T-helper 1 cell treated with Interleukin-12 subunit alpha and Interleukin-12 subunit beta and Interleukin-4 antibody, amounts not matched to agents 30 ng/mL and 1 ng/mL, for 36 hours (primary cell): Measurements from ENCODE around the gene CRIM1. TPM values are rescaled to one million over a fixed set of nuclear protein-coding genes. Genes with fewer than 3 reads are reported as not detected.

ENCODE experiments used
- intact Hi-C: fragments of 100-400 bp; cut with micrococcal nuclease; formaldehyde crosslinking; loops from one replicate; pipeline ENCODE4 v1.15.1; 2024
- total RNA-seq: library from RNA; stranded (reverse); gene quantifications from 2 replicates; pipeline ENCODE4 v1.2.3, GENCODE V29; 2022

The CRIM1 gene
- total RNA-seq, 1 donor from 2014 or later: 11.4 TPM

DNA sequence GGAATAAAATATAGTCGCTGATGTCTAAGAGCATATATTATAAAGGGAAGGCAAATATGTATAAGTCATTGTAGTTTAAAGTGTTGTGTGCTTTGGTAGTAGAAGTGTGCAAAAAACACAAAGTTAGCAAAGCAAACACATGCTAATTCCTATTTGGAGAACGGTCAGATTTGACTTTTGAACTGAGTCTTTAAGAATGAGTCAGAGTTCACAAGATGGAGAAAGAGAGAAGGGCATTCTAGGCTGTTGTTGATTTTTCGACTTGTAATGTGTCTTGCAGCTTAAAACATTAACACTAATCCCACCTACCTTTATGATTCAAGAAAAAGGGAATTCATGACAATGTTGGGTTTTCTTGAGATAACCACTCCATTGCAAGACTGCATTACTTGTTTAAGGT, 98.1 kb downstream of the CRIM1 start:
- intact Hi-C loops: no loop called here

DNA sequence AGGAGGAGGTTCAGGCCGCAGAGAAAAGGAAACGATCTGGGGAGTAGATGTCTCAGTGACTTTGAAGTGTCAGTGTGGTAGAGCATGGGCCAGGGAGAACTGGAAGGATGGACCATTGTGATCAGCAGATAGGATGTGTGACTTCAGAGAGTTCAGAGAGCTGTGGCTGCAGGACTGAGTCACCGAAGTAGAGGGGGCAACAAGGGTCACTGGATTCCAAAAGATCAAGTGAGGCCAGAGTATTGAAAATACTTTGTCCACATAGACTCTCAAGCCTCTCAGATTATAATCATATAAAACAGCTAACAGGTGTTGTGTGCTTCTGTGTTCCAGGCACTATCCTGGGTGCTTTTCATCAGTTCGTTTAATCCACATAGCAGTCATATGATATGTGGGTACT, 99.4 kb downstream of the CRIM1 start:
- intact Hi-C loops: no loop called here

DNA sequence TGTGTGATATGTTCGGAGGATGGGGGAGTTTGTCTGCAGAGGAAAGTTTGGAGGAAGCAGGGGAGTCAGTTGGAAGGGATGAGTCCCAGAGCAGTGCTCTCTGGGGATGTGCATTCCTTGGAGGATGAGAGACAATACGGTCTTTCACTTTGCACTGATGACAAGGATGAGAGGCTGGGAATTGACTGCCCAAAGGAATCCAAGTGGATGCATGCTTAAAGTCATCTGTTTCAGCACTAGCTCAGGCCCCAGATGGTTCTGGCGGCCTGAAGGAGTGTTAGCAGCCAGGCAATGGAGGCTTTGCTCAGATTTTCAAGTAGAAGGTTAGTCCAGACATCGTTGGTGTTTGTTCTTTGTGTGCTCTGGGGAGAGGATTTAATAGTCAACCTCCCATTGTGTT, 100.2 kb downstream of the CRIM1 start:
- intact Hi-C loops: no loop called here

DNA sequence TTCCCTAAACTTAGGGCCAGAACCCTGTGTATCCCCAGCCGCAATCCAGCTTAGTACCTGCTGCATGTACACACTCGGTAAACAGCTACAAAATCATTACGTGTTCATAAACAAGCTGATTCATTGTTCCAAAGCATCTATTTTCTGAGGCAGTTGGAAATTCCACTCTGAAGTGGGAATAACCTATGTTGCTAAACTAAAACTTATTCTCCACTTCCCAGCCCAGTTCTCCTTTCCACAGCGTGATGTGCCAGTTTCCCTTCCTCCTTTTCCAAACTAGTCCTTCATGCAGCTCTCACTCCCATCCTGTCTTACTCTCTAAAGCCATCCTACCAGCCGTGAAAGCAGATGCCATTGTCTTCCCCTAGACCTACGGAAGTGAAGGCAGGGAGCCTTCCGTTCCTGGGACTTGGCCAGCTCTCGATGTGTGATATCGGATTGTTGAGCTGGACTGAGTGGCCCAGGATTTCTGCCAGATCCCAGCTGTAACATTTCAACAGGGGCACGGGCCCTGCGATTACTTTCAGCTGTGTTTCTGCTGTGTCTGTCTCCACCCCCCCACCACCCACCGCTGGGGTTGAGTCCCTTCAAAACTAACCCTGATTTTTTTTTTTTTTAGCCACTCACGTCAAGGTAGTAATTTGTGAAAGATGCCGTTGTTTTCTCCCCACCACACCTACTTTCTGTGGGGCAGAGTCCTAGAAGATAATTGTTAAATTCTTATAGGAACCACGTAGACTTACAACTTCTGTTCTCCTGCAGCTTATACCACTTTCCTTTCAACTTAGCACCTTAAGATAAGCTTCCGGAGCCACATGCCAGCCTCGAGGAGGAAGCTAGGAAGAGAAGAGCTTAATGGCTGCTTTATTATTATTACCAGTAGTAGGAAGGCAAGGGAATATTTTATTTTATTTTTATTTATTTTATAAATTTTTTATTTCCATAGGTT, 100.9 kb downstream of the CRIM1 start:
- intact Hi-C loops: no loop called here

DNA sequence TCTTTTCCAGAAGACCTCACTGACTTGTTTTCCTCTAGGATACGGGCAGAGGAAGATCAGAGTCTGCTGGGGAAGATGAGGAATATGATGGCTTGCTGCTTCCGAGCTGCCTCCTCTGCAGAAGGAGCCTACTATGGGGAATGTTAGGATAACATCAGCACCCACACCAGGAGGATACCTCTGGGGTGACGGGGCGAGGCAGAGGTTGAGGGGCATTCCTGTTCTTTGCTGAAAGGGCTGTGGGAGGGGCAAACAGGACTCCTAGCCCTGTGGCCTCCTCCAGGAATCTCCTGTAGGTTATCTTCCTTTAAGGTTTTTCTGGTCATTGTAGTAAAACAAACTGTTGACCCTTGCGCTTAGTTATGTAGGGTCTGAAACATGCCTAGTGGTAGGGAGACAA, 102.5 kb downstream of the CRIM1 start:
- intact Hi-C loops: no loop called here

DNA sequence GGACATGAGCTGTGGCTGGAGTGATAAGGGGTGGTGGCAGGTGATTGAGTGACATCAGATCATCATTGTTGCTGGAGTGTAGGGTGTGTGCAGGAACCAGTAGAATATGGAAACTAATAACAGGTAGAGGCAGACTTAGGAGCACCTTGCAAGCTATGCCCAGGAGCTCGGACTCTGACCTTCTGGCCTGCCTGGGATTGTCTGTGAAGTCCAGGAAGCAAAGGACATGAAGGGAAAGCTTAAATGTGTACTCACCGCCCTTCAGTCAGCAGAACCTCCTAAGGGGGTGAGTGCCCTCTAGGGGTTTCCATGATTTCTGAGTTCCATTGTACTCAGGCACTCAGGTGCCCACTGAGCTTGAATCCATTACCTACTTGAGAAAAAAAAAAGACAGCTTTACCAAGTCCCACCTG, 104.2 kb downstream of the CRIM1 start:
- intact Hi-C loops: loop anchor here (5.0 kb wide), 1 partner anchor 102 kb away; the partner anchor contains the start of gene CRIM1

DNA sequence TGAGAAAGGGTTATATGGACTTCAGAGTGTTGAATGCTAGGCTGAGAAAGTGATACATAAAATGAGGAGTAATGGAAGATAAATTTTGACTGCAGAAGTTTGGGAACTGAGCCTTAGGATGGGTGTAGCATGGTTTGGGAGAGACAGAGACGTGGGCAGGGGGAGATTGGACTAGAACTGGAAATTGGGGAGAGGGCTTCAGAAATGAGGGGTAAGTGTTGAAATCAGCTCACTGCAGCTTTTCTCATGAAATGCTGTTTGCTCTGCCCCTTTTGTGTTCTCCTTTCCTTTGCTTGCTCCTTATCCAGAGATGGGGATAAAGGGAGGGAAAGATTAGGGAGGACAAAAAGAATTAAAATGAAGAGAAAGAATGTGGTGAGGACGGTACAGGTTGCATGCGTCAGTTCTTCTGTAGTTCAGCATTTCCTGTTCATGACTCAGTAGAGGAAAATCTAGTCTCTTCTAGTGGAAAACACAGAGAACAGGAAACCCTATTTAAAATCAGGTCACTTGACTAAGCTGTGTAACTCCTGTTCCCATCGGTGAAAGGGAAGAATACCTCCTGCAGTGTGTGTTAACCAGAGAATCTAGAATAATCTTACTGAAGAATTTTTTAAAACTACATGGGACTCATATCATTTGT, 105.6 kb downstream of the CRIM1 start:
- intact Hi-C loops: loop anchor here (5.0 kb wide), 1 partner anchor 104 kb away; the partner anchor contains the start of gene CRIM1

DNA sequence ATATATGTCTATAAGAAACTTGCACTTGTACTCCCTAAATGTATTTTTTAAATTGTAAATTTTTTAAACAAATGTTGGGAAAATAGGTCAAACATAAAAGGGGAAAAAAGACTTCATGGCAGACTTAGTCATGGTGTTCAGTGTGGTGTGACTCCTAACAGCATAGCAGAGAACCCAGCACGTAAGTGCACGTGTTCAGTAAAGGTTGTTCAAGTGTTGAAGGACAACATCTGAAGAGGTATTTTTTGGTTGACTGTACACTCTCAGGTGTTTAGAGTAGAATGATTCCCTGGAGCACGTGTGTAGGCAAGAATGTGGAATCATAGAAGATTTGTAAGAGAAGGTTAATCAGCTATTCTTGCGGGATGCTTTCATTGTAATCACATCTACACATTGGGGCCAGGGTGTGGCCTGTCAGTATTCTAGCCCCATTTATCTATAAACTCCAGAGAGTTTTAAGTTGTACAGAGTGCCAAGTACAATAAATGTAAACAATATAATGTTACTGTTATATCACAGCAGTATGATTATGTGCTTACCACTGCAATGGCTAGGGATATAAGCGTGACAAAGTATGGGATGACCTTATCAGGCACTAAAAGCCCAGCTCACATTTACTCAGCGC, 106.8 kb downstream of the CRIM1 start:
- intact Hi-C loops: loop anchor here (5.0 kb wide), 1 partner anchor 105 kb away; the partner anchor contains the start of gene CRIM1

DNA sequence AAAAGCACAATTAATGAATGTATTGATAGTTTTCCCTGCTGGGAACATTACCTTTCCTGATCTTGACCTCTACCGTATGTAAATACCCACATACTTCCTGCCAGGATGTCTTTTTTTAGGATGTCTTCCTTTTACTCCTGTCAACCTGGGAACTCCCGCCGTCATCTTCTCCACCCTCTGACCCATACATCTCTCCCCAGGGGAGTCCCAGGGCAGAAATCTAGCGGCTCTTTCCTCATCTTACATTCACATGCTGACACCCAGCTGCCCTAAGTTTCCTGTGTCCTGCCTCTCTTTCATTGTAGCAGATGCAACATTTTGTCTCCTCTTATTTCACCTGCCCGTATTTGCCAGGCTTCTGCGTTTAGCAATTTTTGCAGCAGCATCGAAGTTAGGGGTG, 107.8 kb downstream of the CRIM1 start:
- intact Hi-C loops: loop anchor here (5.0 kb wide), 1 partner anchor 106 kb away; the partner anchor contains the start of gene CRIM1

DNA sequence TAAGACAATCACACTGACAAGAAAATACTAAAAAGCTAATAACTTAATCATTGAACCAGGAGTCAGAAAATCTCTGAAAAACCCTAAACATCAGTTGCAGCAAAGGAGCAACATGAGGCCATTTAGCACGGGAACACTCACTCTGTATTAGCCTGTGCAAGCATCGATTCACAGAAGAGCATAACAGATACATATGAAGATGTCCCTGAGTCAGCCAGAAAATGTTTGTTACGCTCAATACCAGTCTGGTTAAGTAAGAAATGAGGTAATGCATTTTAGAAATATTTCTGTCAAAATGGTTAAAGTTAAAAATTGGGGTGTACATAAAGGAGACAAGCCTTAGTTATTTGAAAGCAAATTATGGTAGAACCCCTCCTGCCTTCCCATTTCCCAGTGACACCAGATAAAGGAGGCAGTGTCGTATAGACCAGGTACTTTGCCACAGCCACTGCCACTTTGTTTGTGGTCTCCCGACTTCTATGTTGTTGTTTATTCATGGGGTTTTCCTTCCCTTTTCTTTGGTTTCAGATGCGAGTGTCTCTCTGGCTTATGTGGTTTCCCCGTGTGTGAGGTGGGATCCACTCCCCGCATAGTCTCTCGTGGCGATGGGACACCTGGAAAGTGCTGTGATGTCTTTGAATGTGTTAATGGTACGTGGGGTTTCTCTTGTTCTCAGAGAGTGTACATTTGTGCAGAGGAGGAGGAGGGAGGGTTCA, 108.6 kb downstream of the CRIM1 start:
- intact Hi-C loops: loop anchor here (5.0 kb wide), 1 partner anchor 107 kb away; the partner anchor contains the start of gene CRIM1

DNA sequence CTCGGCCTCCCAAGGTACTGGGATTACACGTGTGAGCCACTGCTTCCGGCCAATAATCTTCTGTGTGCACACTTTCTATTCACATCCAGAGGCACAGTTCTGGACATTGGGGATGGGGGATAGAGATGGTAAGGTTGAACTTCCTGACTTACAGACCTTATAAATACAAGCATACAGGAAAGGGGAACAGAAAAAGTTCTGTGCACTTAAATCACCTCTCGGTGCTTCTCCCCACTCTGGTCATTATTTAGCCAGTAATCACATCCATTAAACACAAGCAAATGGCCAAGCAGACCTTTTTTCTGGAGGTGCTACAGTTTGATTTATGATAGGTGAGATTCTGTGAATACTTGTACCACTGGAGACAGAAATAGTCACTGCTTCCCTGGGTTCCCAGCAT, 110.6 kb downstream of the CRIM1 start:
- intact Hi-C loops: no loop called here

DNA sequence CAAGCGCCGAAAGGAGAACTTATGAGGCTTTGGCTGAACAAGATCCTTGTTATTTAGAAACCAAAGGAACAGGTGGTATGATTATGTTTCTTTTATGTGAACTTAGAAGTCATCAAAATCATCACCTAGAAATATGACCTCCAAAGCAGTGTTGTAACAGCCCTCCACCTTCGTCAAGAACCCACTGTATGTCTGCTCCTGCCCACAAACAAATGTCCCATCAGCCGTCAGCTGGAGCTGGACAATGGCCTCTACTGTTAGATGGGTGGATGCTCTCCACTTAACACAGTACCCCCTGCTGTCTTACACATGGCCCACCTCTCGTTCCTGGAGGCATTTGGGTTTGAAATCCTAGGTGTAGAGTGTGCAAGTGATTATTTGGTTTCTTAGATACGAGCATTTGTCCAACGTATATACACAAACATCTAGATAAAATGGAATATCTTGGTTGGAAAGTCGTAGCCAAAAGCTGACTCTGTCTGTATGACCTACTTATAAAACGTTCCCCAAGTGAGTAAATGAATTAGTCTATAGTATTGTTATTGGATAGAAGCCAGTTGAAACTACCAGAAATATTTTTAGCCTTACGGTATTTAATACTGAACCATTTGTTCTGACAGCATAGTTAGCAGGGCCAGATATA, 113.0 kb downstream of the CRIM1 start:
- intact Hi-C loops: no loop called here

DNA sequence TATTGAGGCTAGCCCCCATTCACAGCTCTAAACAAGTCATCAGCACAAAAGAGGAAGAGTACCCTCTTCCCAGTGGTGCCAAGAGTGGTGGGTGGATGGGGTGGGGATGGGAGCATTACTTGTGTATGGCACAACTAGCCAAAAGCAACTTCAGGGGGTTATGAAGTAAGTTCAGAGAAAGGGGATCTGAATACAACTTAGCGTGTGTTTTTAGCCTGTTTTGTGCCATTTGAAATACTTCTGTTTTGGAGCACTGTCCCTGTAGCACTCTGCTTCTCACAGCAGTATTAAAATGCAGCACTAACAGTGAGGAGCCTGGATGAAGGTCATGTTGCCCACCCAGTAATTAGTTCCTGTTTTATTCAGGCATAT, 113.5 kb downstream of the CRIM1 start:
- intact Hi-C loops: no loop called here

DNA sequence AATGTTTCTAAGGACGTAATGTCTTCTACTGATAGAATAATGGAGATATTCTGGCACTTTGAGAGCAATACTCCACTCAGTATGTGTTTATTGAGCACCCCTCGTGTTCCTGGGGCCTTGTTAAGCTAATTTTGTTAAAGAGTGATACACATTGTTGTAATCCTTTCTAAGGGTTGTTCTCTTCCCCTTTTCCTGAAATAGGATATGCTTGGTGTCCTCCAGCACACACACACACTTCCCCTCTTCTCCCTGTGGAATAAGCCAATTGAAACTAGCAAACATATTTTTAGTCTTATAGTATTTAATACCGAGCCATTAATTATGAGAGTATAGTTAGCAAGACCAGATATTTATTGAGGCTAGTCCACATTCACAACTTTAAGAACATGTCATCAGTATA, 114.1 kb downstream of the CRIM1 start:
- intact Hi-C loops: no loop called here

DNA sequence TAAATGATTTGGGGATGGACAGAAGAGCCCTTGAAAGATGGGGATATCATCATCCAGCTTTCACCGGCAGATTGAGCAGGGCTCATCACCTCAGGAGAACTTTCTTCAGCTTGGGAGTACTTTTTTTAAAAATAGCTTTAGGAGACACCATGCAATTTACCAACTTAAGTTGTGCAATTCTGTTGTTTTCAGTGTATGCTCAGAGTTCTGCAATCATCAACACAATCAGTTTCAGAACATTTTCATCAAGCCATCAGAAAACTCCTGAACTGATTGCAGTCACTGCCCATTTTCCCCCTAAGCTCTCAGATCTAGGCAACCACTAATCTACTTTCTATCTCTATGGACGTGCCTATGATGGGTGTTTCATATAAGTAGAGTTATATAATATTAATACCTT, 117.7 kb downstream of the CRIM1 start:
- intact Hi-C loops: no loop called here

DNA sequence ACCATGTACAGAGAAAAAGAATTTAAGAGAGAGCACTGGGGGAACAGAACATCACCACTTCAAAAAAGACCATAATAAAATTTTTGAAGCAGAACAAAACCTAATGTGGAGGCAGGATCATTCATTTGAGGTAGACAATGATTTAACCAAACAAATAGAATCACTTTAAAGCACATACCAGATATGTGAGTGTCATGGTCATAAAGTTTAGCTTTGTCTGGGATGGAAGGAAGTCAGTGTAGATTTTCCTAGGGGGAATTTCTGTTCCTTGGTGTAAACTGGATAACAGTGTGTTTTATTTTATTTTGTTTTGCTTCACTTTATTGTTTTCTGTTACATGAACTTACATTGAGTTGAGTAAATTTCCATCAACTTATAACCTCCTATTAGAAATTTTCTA, 120.8 kb downstream of the CRIM1 start:
- intact Hi-C loops: no loop called here

DNA sequence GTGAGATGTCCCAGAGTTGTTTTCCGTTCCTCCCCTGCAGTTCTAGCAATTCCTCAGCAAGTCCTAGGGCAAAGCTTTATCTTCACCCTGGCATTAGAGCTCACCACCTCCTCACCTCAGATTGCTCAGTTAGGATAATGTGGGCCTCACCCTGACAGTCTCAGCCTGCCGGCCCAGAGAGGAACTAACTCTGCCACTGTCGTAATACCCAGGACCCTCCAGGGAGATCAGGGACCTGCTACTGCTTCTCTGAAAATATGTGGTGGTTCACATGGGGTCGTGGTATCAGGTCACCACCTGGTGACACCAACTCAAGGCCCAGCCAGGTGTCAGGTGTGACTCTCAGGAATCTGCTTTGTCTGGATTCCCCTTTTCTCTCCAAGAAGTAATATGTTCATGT, 121.7 kb downstream of the CRIM1 start:
- intact Hi-C loops: no loop called here

DNA sequence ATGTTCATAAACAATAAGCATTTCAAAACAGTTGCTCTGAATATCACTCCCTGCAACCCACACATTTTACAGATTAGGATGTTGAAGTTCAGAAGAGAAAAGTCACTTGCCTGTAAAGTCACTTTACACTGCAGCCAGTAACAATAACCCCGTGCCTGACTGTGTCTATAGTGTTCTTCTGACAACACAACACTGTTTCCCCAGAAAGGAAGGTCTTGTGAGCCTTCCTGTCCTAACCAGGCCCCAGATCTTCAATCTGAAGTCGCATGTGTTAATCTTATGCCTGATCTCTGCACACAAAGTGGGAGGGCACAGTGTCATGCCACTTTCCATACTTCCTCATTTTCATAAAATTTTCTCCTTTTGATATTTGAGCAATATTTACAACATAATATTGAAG, 122.2 kb downstream of the CRIM1 start:
- intact Hi-C loops: no loop called here

DNA sequence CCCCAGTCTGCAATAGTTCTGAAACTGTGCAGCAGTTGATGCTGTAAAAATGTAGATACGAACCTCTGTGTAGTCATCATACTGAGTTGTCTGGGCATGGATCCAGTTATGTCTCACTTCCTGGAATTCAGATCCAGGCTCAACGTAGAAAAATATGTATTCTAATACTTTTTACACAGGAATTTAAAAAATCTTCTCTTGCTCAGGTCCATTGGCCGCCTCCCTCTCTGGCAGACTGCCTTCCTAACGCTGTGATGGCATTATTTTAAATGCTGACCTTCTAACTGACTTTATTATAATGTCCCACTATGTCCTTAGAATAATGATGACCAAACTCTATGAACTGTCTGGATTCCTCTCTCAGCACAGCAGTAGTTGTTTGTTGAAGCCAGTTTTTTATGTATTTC, 122.8 kb downstream of the CRIM1 start:
- intact Hi-C loops: no loop called here

DNA sequence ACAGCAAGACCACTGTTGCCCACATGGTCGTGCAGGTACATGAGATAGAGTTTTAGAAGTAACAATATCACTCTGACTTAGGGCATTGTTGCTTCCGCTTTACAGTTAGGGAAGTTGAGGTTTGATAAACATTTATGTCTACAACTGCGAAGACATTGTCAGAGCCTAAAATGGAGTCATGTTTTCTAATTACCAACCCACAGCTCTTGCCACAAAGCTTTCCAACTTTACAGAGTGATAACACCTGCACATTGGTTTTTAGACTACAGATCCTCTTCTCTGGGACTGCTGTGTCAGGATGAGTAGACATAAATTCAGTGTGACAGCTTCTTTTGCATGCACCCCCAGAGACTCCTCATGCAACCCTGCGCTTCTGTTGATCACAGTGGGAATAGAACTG, 123.4 kb downstream of the CRIM1 start:
- intact Hi-C loops: no loop called here

DNA sequence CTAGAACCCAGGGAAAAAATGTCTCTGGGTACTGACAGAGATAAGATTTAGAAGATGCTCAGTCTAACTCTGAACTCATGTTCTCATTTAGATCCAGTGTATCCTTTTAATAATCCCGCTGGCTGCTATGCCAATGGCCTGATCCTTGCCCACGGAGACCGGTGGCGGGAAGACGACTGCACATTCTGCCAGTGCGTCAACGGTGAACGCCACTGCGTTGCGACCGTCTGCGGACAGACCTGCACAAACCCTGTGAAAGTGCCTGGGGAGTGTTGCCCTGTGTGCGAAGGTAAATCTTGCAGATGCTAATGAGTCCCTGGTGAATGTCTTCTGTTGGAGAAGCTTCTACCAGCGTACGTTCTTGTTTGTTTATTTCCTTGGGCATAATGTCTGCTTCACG, 123.8 kb downstream of the CRIM1 start:
- intact Hi-C loops: no loop called here
